Measurements from ENCODE around the gene FAHD1. TPM values are rescaled to one million over a fixed set of nuclear protein-coding genes. Genes with fewer than 3 reads are reported as not detected.

FAHD1 gene
- total RNA-seq, 2 donors from 2014 or later, result 14.4 to 17.5 TPM

GRCh38 chr16:1817716-1818115 lies 9.3 kb upstream of the FAHD1 start:
- Histone ChIP-seq H3K4me1 (ENCODE audit: control insufficient read depth in 1 of 2, low read depth in 2 of 2) (no peaks in the 10 kb centered on the region), H3K36me3 (peaks cover 65% of the 10 kb centered on the region), H3K27ac (no peak overlapping the region), H3K4me3 (no peak overlapping the region), H3K9me3 (no peaks in the 10 kb centered on the region), H3K27me3 (replicated peaks; ENCODE audit: insufficient read depth) (no peaks in the 10 kb centered on the region)
- TF ChIP-seq, protein P1, sequence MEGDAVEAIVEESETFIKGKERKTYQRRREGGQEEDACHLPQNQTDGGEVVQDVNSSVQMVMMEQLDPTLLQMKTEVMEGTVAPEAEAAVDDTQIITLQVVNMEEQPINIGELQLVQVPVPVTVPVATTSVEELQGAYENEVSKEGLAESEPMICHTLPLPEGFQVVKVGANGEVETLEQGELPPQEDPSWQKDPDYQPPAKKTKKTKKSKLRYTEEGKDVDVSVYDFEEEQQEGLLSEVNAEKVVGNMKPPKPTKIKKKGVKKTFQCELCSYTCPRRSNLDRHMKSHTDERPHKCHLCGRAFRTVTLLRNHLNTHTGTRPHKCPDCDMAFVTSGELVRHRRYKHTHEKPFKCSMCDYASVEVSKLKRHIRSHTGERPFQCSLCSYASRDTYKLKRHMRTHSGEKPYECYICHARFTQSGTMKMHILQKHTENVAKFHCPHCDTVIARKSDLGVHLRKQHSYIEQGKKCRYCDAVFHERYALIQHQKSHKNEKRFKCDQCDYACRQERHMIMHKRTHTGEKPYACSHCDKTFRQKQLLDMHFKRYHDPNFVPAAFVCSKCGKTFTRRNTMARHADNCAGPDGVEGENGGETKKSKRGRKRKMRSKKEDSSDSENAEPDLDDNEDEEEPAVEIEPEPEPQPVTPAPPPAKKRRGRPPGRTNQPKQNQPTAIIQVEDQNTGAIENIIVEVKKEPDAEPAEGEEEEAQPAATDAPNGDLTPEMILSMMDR (IDR thresholded peaks at IDR 0.05), result no peak
- ATAC-seq (ENCODE audit: insufficient number of reproducible peaks, low FRiP score, low read depth), result no peak
- DNase-seq (ENCODE audit: low spot score), result no peak

DNA sequence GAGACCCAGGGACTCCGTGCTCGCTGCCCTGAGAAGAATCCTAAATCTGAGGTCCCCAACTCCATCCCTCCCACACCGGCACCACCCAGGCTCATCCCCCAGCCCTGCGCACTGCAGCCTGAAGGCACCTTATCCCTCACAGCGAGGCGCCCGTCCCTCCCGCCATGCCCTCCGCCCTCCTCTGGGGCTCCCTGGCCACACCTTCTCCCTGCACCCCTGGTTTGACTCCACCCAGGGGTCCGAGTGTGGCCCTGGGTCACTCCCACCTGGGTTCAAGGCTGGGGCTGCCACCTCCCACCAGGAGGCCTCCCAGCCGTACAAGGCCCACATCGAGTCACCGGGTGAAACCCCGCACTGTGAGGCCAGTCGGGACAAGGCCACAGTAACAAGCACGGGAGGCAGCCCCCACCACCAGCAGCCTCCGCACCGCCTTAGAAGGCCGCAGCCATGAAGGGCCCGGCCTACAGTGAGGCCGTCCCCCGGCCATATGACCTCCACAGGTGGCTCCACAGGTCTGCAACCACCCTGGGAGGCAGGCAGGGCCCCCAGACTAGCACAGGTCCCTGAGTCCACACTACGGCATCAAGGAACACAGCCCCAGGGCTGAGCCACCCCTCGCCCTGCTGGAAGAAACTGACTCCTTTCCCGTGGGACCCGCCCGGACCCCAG lies 8.7 kb upstream of the FAHD1 start:
- H3K36me3 ChIP-seq, result peaks cover 66% of the 10 kb centered on the region

GRCh38 chr16:1818873-1819525 lies 8.0 kb upstream of the FAHD1 start:
- TF ChIP-seq, protein P1 (IDR thresholded peaks at IDR 0.05), result no peak
- DNase-seq (ENCODE audit: low spot score), result no peak
- peaks cover 0 to 4% of the 10 kb centered on the region in 2 donors for H3K4me1 ChIP-seq (ENCODE audit: control insufficient read depth in 1 of 2, low read depth in 2 of 2)
- H3K27me3 ChIP-seq (replicated peaks; ENCODE audit: insufficient read depth), result no peaks in the 10 kb centered on the region
- no peak for ATAC-seq (ENCODE audit: insufficient number of reproducible peaks, low FRiP score, low read depth)
- H3K4me3 ChIP-seq, result no peak overlapping the region
- no peak overlapping the region for H3K27ac ChIP-seq
- H3K36me3 ChIP-seq, result peaks cover 61% of the 10 kb centered on the region
- H3K9me3 ChIP-seq, result no peaks in the 10 kb centered on the region

More for the DNA sequence above, 8.7 kb upstream of the FAHD1 start:
- ATAC-seq (ENCODE audit: insufficient number of reproducible peaks, low FRiP score, low read depth) (no peak), DNase-seq (ENCODE audit: low spot score) (no peak)
- no peaks in the 10 kb centered on the region for H3K27me3 ChIP-seq (replicated peaks; ENCODE audit: insufficient read depth)
- no peaks in the 10 kb centered on the region for H3K9me3 ChIP-seq
- no peaks in the 10 kb centered on the region for H3K4me1 ChIP-seq (ENCODE audit: control insufficient read depth in 1 of 2, low read depth in 2 of 2)
- TF ChIP-seq, protein P1 (IDR thresholded peaks at IDR 0.05), result no peak
- no peak overlapping the region for H3K27ac ChIP-seq
- H3K4me3 ChIP-seq, result no peak overlapping the region

DNA sequence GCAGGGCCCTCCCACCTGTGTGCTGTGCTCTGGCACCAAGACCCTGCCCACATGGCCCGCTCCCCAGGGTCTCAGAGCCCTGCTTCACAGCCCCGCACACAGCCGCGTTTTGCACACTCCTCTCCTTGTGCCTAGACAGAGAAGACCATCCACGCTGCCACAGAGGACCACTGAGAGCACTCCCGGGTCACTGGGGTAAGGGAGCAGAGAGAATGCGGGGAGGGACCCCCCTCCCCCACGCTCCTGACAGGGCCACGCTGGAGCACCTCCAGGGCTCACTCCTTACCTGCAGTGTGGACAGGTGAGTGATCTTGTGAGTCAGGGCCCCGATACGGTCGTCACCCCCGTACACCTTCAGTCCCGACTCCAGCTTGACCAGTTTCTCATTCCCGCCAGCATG lies 7.4 kb upstream of the FAHD1 start:
- H3K27ac ChIP-seq, result no peak overlapping the region
- no peaks in the 10 kb centered on the region for H3K9me3 ChIP-seq
- DNase-seq (ENCODE audit: low spot score) (no peak), ATAC-seq (ENCODE audit: insufficient number of reproducible peaks, low FRiP score, low read depth) (no peak)
- TF ChIP-seq, protein P1 (IDR thresholded peaks at IDR 0.05), result no peak
- H3K4me3 ChIP-seq, result no peak overlapping the region
- H3K4me1 ChIP-seq (ENCODE audit: control insufficient read depth in 1 of 2, low read depth in 2 of 2), result peaks cover 0 to 10% of the 10 kb centered on the region in 2 donors
- peaks cover 61% of the 10 kb centered on the region for H3K36me3 ChIP-seq
- no peaks in the 10 kb centered on the region for H3K27me3 ChIP-seq (replicated peaks; ENCODE audit: insufficient read depth)

DNA sequence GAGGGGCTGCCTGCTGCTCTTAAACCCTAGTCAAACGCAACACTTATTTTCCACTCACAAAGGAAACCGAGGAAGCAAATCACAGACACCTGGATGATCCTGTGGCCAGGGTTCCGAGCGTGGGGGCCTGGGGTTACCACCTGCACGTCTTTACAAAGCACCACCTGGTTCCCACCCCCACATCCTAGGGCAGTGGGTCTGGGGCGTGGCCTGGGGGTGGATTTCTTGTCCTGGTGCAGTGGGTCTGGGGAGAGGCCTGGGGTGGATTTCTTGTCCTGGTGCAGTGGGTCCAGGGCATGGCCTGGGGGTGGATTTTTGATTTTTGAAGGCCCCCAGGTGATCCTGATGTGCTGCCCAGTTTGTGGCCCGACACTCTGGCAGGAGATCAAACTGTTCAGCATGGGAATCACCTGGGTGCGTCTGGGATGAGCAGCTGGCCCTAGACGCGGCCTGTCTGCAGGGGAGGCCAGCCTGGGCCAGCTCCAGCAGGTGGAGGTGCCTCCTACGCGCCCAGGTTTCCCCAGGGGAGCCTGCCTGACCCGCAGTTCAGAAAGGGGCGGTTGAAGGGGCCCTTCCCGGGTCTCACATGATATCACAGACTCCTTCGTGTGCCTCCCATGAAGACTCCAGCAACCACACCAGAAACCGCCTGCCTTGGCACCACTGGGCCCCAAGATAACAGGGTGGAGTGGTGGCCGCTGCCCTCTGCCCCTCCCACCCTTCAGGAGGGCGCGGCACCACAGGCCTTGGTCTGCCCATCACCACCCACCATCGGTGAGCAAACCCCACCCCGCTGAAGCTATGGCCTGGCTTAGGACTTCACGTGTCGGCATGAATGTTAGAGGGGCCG lies 6.7 kb upstream of the FAHD1 start:
- DNase-seq (ENCODE audit: low spot score), result no peak
- peaks cover 61% of the 10 kb centered on the region for H3K36me3 ChIP-seq
- H3K4me3 ChIP-seq, result no peak overlapping the region
- no peaks in the 10 kb centered on the region for H3K9me3 ChIP-seq
- H3K27ac ChIP-seq, result no peak overlapping the region
- no peak for ATAC-seq (ENCODE audit: insufficient number of reproducible peaks, low FRiP score, low read depth)
- peaks cover 3 to 17% of the 10 kb centered on the region in 2 donors for H3K4me1 ChIP-seq (ENCODE audit: control insufficient read depth in 1 of 2, low read depth in 2 of 2)
- TF ChIP-seq, protein P1 (IDR thresholded peaks at IDR 0.05), result no peak
- H3K27me3 ChIP-seq (replicated peaks; ENCODE audit: insufficient read depth), result no peaks in the 10 kb centered on the region

All from thoracic aorta (tissue), 2 donors.